Right cardiac atrium (tissue), 5 donors: ENCODE measurements around the gene CPN1. TPM values are rescaled to one million over a fixed set of nuclear protein-coding genes. Genes with fewer than 3 reads are reported as not detected.

Source experiments
- ATAC-seq, 2 donors: fragments of 200-7000 bp; cut with Tn5 transposase; one replicate each; pipeline versions ENCODE4 v1.8.0 to v1.9.1; 2020; ENCODE audit warnings: moderate library complexity in 2 of 2, mild to moderate bottlenecking in 1 of 2
- DNase-seq, 3 donors: peaks; one replicate each; pipeline ENCODE4 v3.0.0-alpha.2; 2020
- H3K27ac ChIP-seq: one replicate; pipeline ENCODE4 v1.5.1; 2013; ENCODE audit warnings: mild to moderate bottlenecking, low read length, control low read depth, moderate library complexity
- H3K27me3 ChIP-seq: one replicate; pipeline ENCODE4 v1.6.1; 2013; ENCODE audit not compliant: control insufficient read depth, insufficient read depth
- H3K4me1 ChIP-seq: one replicate; pipeline ENCODE4 v1.6.1; 2013; ENCODE audit warnings: low read length; ENCODE audit not compliant: control insufficient read depth, insufficient read depth
- H3K4me3 ChIP-seq: one replicate; pipeline ENCODE4 v1.5.1; 2013; ENCODE audit warnings: low read length, control low read depth
- H3K9me3 ChIP-seq: one replicate; pipeline ENCODE4 v1.6.1; 2013; ENCODE audit warnings: low read length; ENCODE audit not compliant: control insufficient read depth
- WGBS: extraction: QIAGEN DNeasy Blood & Tissue Kit; methylation state at CpG from one replicate; pipeline ENCODE4 v1.1.7; 2013; 5-methylcytosine and 5-hydroxymethylcytosine counted together
- intact Hi-C, 4 donors: fragments of 100-400 bp; cut with DNase I; formaldehyde crosslinking; loops; one replicate each; pipeline versions ENCODE4 v1.11.0 to v1.14.0; 2022 to 2023
- polyA plus RNA-seq: library from polyadenylated mRNA; stranded (reverse); fragments of 200-250 nt; gene quantifications from one replicate; pipeline ENCODE4 v1.2.3, GENCODE V29; 2013
- total RNA-seq, 4 donors: library from RNA; stranded (reverse); fragmentation: NEBNext Ultra II Directional; extraction: Animal tissue kit (Norgen Biotek cat#: 25700); gene quantifications; one replicate each; pipeline ENCODE4 v1.2.1, GENCODE V29; 2021
- donor health status: healthy with polysubstance abuse.
- donor health status: DM: no; HTN: yes; CAD: no.
- donor health status: DM: no; HTN: no; CAD: no.
- donor health status: DM: no; HTN: yes; CAD: no; lungs with severe emphysema.
- donor health status: DM: yes; HTN: yes; CAD: no.

CPN1 gene
- total and polyA plus RNA-seq, 5 donors: not detected

DNA sequence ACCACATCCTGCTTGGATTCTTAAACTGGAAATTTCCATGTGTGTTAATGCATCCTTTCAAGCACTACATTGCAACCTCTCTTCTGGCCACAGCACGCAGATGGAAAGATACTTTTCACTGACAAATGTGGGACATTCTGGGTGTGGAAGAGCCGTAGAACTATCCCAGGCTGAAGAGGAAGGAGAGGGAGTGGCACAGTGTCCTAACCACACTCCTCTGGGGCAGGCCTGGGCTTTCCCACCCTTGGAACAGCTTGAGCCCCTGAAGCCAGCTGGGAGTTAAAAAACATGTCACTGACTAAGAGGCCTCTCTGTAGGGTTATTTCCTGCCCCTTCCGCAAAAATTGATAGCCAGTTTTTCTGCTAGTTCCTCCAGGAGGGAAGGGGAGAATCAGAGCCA lies 37.9 kb downstream of the CPN1 start:
- intact Hi-C loops: no loop called here
- Histone ChIP-seq H3K9me3 (no peaks in the 10 kb centered on the region), H3K4me1 (peaks cover 4% of the 10 kb centered on the region), H3K4me3 (no peak overlapping the region), H3K27ac (peak overlapping the region; percentile 92), H3K27me3 (no peaks in the 10 kb centered on the region)
- WGBS: 22% methylated on average over 3 of the region's 3 CpGs
- ATAC-seq (peak; percentile 90 to 95), DNase-seq (peak; percentile 65 to 77 (median 69))

GRCh38 chr10:100043344-100043743 lies 38.3 kb downstream of the CPN1 start:
- intact Hi-C loops: no loop called here
- Histone ChIP-seq H3K27ac (peak overlapping the region; percentile 92), H3K4me1 (peaks cover 4% of the 10 kb centered on the region), H3K9me3 (no peaks in the 10 kb centered on the region), H3K4me3 (no peak overlapping the region), H3K27me3 (no peaks in the 10 kb centered on the region)
- ATAC-seq (no peak), DNase-seq (no peak)
- WGBS: 78% methylated on average over 2 of the region's 2 CpGs

DNA sequence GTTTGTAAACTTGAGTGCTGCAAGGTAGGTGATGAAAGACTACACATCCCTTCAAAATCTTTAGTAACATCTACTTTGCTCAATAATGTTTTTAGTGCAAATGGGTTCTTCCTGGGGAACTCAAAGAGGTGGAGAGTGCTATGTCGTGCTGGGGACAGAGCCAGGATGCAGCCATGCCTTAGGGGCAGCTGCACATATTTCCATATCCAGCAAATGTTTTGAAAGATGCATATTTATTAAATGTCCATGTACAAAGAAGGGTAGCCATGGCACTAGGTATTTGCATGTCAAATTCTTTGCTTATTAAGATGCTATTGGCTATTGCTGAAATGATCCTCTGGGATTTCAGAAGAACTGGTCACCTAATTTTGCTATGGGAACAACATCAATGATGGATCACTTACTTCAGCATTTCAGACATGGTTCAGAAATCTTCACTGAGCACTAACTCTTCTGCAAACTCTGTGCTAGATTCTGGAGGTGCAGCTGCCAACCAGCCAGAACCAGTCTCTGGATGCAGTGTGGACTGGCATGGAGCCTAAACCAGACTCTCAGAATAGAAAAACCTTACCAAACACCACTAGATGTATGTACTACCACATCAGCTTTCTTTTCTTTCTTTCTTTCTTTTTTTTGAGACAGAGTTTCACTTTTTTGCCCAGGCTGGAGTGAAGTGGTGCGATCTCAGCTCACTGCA lies 40.2 kb downstream of the CPN1 start:
- no peak for ATAC-seq
- WGBS: 69% methylated on average over 2 of the region's 2 CpGs

DNA sequence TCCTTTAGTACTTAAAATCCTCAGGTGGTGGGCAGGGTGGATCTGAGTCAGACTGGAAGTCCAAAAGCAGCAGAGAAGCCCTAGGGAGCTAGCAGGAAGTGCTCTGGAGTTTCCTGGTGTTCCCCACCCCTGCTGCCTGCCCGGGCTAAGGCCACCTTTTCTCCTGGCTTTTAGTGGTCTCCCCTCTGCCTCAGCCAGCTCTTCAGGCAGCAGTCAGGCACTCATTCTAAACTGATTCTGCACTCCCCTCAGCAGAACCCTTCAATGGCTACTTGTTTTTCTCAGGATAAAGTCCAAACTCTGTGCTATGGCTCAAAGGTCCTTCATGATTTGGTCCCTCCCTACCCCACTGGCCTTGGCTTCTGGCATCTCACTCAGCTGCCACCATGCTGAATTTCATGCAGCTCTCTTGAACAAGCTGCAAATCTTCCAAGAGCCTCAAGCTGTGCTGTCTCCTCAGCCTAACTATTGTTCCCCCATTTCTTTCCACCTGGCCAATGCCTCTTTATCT lies 43.1 kb downstream of the CPN1 start:
- peak; percentile 31 to 93 for ATAC-seq
- WGBS: 37% methylated on average over 1 of the region's 1 CpG
- peak in 1 of 3 donors; percentile 30 for DNase-seq
- no peaks in the 10 kb centered on the region for H3K27me3 ChIP-seq
- no peak overlapping the region for H3K27ac ChIP-seq
- intact Hi-C loops: no loop called here
- no peaks in the 10 kb centered on the region for H3K9me3 ChIP-seq
- peaks cover 1% of the 10 kb centered on the region for H3K4me1 ChIP-seq
- no peak overlapping the region for H3K4me3 ChIP-seq

More for the DNA sequence above, 40.2 kb downstream of the CPN1 start:
- no peak overlapping the region for H3K4me3 ChIP-seq
- no peaks in the 10 kb centered on the region for H3K9me3 ChIP-seq
- intact Hi-C loops: no loop called here
- no peak overlapping the region for H3K27ac ChIP-seq
- peaks cover 4% of the 10 kb centered on the region for H3K4me1 ChIP-seq
- no peaks in the 10 kb centered on the region for H3K27me3 ChIP-seq
- no peak for DNase-seq

DNA sequence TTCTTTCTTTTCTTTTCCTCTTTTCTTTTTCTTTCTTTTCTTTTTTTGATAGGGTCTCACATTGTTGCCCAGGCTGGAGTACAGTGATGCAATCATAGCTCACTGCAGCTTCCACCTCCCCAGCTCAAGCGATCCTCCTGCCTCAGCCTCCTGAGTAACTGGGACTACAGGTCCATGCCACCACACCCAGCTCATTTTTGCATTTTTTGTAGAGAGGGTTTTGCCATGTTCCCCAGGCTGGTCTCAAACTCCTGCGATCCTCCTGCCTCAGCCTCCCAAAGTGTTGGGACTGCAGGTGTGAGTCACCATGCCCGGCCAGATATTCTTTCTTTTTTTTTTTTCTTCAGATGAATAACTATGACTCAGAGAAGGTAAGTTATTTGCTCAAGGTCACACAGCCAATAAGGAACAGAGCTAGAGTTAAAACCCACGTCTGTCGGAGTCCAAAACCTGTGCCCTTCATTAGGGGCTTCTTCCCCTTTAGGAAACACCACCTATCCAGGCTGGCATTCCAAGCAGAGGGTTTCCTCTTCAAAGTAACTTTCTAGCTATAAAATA lies 43.8 kb downstream of the CPN1 start:
- peak overlapping the region; percentile 57 for H3K27ac ChIP-seq
- WGBS: 80% methylated on average over 5 of the region's 5 CpGs

DNA sequence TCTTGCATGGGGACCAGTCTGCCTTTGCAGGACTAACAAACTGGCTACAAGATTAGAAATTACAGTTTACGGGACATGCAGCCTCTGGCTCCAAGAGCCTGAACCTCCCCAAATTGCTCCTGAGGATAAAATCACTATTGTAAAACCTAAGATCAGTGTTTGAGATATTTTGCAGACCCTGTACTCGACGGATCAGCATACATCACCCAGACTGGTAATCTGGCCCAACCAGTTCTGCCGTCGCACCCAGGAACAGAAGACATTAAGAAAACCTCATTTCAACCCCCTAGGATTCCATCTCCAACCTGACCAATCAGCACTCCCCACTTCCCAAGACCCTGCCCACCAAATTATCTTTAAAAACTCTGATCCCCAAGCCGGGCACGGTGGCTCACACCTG lies 44.8 kb downstream of the CPN1 start:
- intact Hi-C loops: no loop called here
- Histone ChIP-seq H3K27me3 (no peaks in the 10 kb centered on the region), H3K4me3 (no peak overlapping the region), H3K9me3 (no peaks in the 10 kb centered on the region), H3K27ac (no peak overlapping the region), H3K4me1 (no peaks in the 10 kb centered on the region)
- WGBS: 90% methylated on average over 7 of the region's 7 CpGs
- ATAC-seq (no peak), DNase-seq (no peak)

More for the DNA sequence above, 43.8 kb downstream of the CPN1 start:
- H3K4me1 ChIP-seq: no peaks in the 10 kb centered on the region
- H3K27me3 ChIP-seq: no peaks in the 10 kb centered on the region
- H3K4me3 ChIP-seq: no peak overlapping the region
- no peaks in the 10 kb centered on the region for H3K9me3 ChIP-seq
- intact Hi-C loops: no loop called here
- ATAC-seq (no peak), DNase-seq (no peak)

DNA sequence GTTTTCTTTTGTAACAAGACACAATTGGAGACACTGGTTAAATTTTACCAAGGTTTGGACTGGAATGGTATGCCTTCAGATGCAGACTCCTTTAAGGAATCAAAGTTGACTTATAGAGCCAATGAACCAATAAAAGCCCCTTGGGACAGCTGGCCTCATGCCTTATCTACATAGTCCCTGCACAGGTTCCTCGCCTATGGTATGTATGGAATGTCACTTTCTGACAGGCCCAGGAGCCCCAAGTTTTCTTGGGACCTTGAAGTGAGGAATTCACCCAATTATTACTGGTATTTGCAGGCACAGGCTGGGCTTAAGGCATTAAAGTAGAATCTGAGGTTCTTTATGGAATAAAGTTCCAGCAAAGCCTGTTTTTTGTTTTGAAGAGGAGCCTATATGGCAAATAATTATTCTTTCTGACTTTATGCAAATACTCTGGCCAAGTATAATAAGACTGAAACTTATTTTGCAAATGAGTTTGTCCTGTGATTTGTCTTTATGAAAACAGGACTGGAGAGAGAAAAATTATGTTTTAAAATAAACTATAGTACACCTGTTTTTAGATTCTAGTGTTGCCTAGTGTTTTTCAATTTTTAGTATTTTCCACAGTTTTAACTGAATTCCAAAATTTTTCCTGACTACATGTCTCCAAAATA lies 47.8 kb downstream of the CPN1 start:
- H3K27me3 ChIP-seq: no peaks in the 10 kb centered on the region
- H3K4me1 ChIP-seq: no peaks in the 10 kb centered on the region
- DNase-seq (no peak), ATAC-seq (no peak)
- intact Hi-C loops: no loop called here
- no peak overlapping the region for H3K27ac ChIP-seq
- 73% methylated on average over 1 of the region's 1 CpG for WGBS
- H3K4me3 ChIP-seq: no peak overlapping the region
- H3K9me3 ChIP-seq: no peaks in the 10 kb centered on the region

DNA sequence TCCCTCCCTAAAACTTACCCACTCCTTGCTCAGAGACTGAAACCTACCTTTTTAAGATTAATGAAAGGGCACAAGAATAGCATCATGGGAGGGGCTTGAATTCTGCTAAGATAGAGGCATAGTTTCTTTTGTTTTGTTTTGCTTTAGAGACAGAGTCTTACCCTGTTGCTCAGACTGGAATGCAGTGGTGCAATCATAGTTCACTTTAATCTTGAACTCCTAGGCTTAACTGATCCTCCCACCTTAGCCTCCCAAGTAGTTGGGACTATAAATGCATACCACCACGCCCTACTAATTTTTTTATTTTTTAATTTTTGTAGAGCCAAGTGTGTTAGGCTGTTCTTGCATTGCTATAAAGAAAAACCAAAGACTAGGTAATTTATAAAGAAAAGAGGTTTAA lies 54.3 kb downstream of the CPN1 start:
- intact Hi-C loops: no loop called here
- DNase-seq (no peak), ATAC-seq (no peak)
- no peaks in the 10 kb centered on the region for H3K9me3 ChIP-seq
- no peak overlapping the region for H3K4me3 ChIP-seq
- no peaks in the 10 kb centered on the region for H3K4me1 ChIP-seq
- H3K27me3 ChIP-seq: no peaks in the 10 kb centered on the region
- H3K27ac ChIP-seq: no peak overlapping the region
- 97% methylated on average over 1 of the region's 1 CpG for WGBS

- Histone ChIP-seq H3K4me1 (no peaks in the 10 kb centered on the region), H3K9me3 (no peaks in the 10 kb centered on the region), H3K4me3 (no peak overlapping the region), H3K27ac (no peak overlapping the region), H3K27me3 (no peaks in the 10 kb centered on the region)
- 66% methylated on average over 5 of the region's 5 CpGs for WGBS
- intact Hi-C loops: no loop called here
- DNase-seq (no peak), ATAC-seq (no peak)
Measured at GRCh38 chr10:100025576-100025975, 56.1 kb downstream of the CPN1 start.

DNA sequence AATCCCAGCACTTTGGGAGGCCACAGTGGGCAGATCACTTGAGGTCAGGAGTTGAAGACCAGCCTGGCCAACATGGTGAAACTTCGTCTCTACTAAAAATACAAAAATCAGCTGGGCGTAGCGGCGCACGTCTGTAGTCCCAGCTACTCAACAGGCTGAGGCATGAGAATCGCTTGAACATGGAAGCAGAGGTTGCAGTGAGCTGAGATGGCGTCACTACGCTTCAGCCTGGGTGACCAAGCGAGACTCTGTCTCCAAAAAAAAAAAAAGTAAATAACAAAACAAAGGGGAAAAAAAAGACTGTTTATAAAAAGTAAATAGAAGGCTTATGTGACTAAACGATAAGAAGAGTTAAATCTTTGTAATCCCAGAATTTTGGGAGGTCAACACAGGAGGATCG lies 56.9 kb downstream of the CPN1 start:
- ATAC-seq: no peak
- no peak overlapping the region for H3K27ac ChIP-seq
- 88% methylated on average over 11 of the region's 11 CpGs for WGBS
- no peak for DNase-seq
- H3K4me1 ChIP-seq: no peaks in the 10 kb centered on the region
- H3K27me3 ChIP-seq: no peaks in the 10 kb centered on the region
- intact Hi-C loops: no loop called here
- H3K4me3 ChIP-seq: no peak overlapping the region
- no peaks in the 10 kb centered on the region for H3K9me3 ChIP-seq

GRCh38 chr10:100022403-100022802 lies 59.3 kb downstream of the CPN1 start:
- DNase-seq: no peak
- ATAC-seq: no peak
- H3K27me3 ChIP-seq: no peaks in the 10 kb centered on the region
- 67% methylated on average over 2 of the region's 2 CpGs for WGBS
- intact Hi-C loops: no loop called here
- no peaks in the 10 kb centered on the region for H3K4me1 ChIP-seq
- H3K9me3 ChIP-seq: no peaks in the 10 kb centered on the region
- H3K27ac ChIP-seq: no peak overlapping the region
- no peak overlapping the region for H3K4me3 ChIP-seq
